Astrocyte of the spinal cord (primary cell): Measurements from ENCODE around the gene MRPL9.

Source experiments
- DNase-seq: peaks from one replicate; pipeline ENCODE4 v3.0.0; 2011; ENCODE audit warnings: low read depth, low spot score
- H3K4me3 ChIP-seq: 2 replicates; pipeline ENCODE4 v1.5.1; 2011; ENCODE audit warnings: low read depth, mild to moderate bottlenecking, low read length, moderate library complexity
- CTCF ChIP-seq: IDR thresholded peaks from 2 replicates; pipeline ENCODE4 v1.5.1; 2012; ENCODE audit warnings: low read depth, mild to moderate bottlenecking, low read length, inconsistent platforms
- in situ Hi-C: cut with HindIII; loops from 2 replicates; pipeline ENCODE4 v1.10.0; 2017; ENCODE audit warnings: low sequenced_read_pairs

MRPL9 gene

GRCh38 chr1:151762941-151763921, at the start of gene MRPL9:
Gene MRPL9 (minus strand): TSS chr1:151763496. CDS start chr1:151763479, 17 bp downstream.
- H3K4me3 ChIP-seq = peak within 1 kb of the TSS; percentile 87
- TF ChIP-seq CTCF = no peak
- in situ Hi-C loops = no loop called here
- peak; percentile 77 for DNase-seq

GRCh38 chr1:151811181-151811580, 47.9 kb upstream of the MRPL9 start:
- H3K4me3 ChIP-seq = no peak overlapping the region
- in situ Hi-C loops = no loop called here
- DNase-seq = no peak
- TF ChIP-seq CTCF = no peak

- no peak overlapping the region for H3K4me3 ChIP-seq
- TF ChIP-seq CTCF = no peak
- in situ Hi-C loops = no loop called here
- DNase-seq = no peak
These were observed 46.8 kb upstream of the MRPL9 start for GRCh38 chr1:151809985-151810556.

- no peak for DNase-seq
- H3K4me3 ChIP-seq = no peak overlapping the region
- TF ChIP-seq CTCF = no peak
- in situ Hi-C loops = no loop called here
These were observed 46.1 kb upstream of the MRPL9 start for GRCh38 chr1:151809290-151809984.

- in situ Hi-C loops = no loop called here
- no peak overlapping the region for H3K4me3 ChIP-seq
- TF ChIP-seq CTCF = no peak
- DNase-seq = no peak
These were observed 44.5 kb upstream of the MRPL9 start for GRCh38 chr1:151807766-151808165.

- TF ChIP-seq CTCF = no peak
- no peak for DNase-seq
- in situ Hi-C loops = no loop called here
These were observed 43.8 kb upstream of the MRPL9 start for GRCh38 chr1:151807131-151807530.

More at GRCh38 chr1:151807131-151807530, 43.8 kb upstream of the MRPL9 start:
- H3K4me3 ChIP-seq = no peak overlapping the region
